ENCODE results near the gene RERE. TPM values are rescaled to one million over a fixed set of nuclear protein-coding genes. Genes with fewer than 3 reads are reported as not detected.
A peak's percentile ranks its signal among the peaks of the same experiment; 100 is the strongest.
"Not testable (repeated sequence)": the region's sequence is repeated elsewhere in the genome, so short reads cannot be mapped to it uniquely, and the experiment has no call there.

The RERE gene
- total RNA-seq, 1 donor from 2014 or later, result 1,626 TPM

DNA sequence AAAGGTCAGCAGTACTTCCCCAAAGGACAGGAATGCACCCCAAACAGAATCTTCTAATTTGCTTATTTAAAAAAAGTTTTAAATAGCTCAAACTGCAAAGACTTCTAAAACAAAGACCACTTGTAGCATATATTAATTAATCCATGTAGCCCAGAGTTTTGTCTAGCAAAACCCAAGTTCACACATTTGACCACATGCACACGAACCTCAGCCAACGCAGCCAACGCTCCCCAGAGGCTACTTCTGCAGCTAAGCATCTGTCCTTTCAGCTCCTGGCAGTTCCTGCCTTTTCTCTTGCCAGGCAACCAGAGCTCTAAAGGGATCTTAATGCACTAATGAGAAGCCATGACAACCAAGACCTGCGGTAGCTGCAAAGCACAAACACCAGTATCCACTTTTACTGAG, 89.6 kb downstream of the RERE start:
- DNase-seq (ENCODE audit: low spot score in 2 of 2), result no peak
- no peak for FAIRE-seq

DNA sequence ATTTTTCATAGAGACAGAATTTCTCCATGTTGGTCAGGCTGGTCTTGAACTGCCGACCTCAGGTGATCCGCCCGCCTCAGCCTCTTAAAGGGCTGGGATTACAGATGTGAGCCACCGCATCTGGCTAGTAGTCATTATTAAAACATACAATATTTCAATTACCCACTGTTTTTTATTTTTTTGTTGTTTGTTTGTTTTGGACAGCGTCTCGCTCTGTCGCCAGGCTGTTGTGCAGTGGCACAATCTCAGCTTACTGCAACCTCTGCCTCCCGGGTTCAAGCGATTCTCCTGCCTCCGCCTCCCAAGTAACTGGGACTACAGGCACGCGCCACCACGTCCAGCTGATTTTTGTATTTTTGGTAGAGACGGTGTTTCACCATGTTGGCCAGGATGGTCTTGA, 90.1 kb downstream of the RERE start:
- FAIRE-seq; DNase-seq (ENCODE audit: low spot score in 2 of 2): not testable (repeated sequence)

DNA sequence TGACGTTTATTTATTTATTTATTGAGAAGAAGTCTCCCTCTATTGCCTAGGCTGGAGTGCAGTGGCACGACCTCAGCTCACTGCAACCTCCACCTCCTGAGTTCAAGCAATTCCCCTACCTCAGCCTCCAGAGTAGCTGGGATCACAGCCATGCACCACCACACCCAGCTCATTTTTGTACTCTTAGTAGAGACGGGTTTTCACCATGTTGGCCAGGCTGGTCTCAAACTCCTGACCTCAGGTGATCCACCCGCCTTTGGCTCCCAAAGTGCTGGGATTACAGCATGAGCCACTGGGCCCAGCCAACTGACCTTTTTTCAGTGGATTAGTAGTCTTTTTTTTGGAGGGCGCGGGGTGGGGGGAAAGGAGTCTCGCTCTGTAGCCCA, 90.6 kb downstream of the RERE start:
- not testable (repeated sequence) for FAIRE-seq; DNase-seq (ENCODE audit: low spot score in 2 of 2)

DNA sequence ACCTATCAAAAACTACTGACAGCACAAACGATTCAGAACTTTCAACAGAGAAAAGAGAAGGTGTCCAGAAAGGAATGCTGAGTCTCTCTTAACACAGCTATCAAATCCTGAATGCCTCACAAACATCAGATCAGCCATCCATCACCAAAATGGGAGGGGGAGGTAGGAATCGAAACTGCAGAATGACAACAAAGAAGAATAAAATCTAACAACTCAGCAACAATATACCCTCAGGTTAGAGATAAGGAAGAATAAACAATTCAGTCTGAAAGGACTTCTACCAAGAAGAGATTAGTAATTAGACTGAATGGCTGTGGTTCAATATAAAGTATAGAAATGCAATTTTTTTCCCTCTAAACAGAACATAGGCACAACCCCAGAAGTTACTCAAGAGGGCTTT, 94.4 kb downstream of the RERE start:
- no peak for FAIRE-seq

DNA sequence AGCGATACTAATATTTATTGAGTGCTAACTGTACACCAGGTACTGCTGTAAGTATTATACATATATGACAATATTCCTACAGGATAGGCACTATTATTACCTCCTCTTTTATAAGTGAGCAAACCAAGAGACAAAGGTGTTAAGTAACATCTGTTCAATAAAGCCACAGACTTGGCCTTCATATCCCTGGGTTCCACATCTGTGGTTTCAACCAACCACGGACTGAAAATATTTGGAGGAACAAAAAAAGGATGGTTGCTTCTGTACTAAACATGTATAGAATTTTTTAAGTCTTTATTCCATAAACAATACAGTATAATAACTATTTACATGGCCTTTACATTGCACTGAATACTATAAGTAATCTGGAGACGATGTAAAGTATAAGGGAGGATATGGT, 95.1 kb downstream of the RERE start:
- DNase-seq (ENCODE audit: low spot score in 2 of 2), result no peak

More for the DNA sequence above, 94.4 kb downstream of the RERE start:
- no peak for DNase-seq (ENCODE audit: low spot score in 2 of 2)

DNA sequence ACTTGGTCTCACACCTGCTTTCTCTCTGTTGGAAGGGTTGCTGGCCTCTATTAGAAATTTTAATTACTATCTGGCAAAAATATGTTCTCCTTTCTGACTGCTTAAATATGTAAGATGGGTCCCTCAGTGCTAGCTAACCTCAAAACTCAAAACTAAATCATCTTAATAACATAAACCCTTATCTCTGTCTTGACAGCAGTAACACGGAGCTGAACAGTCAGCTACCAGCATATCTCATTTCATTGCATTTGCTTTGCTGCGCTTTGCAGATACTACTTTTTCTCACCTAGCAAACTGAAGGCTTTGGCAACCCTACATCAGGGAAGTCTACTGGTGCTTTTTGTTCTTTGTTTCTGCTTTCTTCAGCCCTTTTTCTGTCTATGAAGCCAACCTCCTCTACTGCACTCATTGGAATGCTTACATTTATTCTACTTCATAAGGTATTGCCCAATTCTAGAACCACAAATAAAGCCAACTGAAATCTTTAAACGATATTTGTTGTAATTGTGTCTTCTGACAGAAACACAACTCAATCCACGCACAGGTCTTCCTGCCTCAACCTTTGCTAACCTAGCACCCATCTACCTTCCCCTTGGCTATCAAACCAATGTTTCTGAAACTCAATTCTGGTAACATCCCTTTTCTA, 95.6 kb downstream of the RERE start:
- FAIRE-seq, result no peak
- no peak for DNase-seq (ENCODE audit: low spot score in 2 of 2)

More for the DNA sequence above, 95.1 kb downstream of the RERE start:
- no peak for FAIRE-seq

DNA sequence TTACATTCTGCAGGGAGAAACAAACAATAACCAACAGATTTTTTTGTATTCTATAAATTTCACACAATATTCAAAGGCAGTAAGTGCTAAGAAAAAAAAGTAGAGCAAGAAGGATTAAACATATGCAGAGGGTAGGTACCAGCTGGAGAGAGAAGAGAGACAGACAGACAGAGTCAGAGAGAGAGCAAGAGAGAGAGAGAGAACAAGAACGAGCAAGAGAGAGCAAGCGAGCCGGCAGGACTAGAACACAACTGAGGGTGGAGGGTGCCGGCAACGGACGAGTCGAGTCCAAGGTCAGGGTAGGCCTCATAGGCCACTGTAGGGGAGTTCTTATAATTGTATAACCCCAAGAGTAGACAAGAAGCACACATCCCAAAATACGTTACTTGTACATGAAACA, 97.1 kb downstream of the RERE start:
- DNase-seq (ENCODE audit: low spot score in 2 of 2), result no peak
- FAIRE-seq, result no peak

DNA sequence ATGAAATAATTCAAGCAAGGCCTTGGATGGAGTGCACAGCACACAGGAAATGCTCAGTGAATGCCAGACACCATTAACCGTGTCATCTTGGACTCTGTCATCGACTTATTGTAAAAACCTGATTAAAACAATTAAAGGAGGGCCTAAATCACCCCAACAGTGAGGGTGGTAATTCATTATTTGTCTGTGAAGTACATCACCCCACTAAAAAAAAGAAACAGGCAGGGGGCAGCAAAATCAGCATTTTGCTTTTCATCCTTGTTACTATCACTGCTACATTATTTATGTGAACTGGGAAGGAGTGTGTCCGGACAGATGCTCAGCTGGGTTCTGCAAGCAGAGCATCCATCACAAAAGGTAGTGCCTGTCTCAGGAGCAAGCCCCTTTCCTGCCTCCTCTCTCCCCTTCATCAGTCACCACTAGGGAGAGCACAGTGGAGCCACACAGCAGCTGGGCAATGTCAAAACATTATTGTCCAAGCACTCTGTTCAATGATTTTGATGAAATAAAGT, 98.5 kb downstream of the RERE start:
- FAIRE-seq, result no peak
- no peak for DNase-seq (ENCODE audit: low spot score in 2 of 2)

DNA sequence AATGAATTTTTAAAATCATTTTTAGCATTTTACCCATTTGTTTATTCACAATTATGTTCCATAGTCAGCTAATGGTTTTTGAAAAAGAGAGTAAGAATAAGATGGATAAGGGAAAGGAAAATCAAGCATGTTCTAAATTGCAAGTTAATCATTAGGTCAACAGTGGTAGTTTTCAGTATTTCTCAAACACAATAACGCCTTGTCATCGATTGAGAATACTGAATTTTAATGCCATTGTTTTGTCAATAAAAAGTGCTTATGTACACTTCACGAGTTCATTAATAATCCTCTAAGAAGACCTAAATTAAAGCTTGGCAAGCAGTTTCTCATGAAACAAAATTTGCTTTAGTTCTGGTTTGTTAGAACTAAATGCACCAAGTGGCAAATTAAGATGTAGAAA, 100.3 kb downstream of the RERE start:
- no peak for FAIRE-seq

DNA sequence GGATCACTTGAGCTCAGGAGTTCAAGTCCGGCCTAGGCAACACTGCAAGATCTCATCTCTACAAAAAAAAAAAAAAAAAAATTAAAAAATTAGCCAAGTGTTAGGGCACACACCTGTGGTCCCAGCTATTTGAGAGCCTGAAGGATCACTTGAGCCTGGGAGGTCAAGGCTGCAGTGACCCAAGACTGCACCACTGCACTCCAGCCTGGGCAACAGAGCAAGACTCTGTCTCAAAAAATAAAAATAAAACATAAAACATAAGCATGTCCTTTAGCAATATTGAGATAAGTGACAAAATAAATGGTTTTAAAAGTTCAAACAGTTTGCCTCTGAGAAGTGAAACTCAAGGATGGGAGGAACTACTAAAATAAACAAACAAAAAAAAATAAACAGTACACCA, 101.2 kb downstream of the RERE start:
- no peak for FAIRE-seq
- no peak for DNase-seq (ENCODE audit: low spot score in 2 of 2)

More for the DNA sequence above, 100.3 kb downstream of the RERE start:
- DNase-seq (ENCODE audit: low spot score in 2 of 2), result no peak

DNA sequence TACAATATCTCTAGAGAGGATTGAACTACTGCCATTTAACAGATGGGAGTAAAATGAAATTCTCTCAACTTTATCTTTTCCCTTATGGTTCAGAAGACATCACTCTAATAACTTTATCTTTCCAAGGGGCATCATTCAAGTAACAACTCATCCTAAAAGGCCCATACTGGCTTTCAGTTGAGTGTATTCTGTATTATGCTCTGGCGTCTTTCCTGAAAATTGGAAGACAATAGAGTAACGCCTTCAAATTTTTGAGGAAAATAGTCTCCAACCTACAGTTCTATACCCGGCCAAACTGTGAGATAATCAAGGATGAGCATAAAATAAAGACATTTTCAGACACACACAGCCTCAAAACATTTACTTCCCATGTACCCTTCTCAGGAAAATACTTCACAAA, 103.3 kb downstream of the RERE start:
- DNase-seq (ENCODE audit: low spot score in 2 of 2) (no peak), FAIRE-seq (no peak)

DNA sequence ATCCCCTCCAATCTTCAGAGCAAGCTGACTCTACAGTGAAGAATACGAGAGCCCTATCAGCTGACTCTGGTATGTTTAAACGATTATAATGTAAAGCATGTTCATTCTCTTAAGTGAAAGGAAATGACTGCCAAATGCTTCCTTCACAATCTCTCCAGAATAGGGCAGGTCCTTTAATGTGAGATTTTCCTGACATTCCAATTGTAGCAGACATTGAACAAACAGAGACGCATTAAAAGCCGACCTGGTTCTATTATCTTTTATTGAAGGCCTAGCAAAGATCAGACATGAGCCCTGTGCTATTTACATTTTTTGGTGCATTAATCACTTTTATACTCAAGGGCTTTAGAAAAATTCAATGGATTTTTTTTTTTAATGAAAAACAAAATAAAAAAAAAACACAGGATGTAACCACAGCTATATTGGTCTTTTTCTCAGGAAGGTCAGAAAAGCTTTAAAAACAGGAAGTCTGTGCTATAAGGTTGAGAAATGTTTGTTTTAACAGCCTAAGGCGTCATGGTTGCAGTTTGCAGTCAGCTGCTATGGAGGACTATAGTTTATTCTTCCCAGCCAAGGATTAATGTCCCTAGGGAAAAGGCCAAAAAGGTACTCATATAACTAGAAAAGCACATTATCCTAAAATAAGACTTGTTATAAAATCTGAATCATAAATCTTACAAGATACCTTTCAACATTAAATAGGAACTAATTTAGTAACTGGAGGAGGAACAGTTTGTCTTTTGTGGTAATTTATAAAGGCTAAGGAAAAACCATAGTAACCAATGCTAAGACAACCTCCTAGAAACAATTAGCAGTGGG, 104.8 kb downstream of the RERE start:
- no peak for DNase-seq (ENCODE audit: low spot score in 2 of 2)

DNA sequence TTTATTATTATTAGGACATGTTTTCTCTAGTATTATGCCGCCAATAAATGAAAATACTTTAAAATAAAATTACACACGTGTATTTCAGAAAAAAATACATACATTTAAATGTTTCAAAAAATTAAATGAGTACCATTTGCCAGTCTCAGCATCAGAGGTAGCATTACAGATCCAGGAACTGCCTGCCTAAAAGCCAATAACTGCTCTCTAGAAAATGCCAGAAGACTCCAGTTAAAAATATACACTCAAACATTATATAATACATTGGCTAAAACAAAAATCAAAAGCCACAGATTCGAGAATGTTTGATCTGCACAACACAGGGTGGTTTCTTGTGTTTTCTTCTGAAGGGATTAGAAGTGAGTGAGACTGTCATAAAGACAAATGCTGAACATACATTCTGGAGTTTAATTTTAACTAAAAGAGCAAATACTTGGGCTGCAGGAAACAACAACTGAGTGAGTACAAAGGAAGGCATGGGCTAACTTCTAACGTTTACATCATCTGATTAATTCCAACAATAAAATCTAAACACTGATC, 105.5 kb downstream of the RERE start:
- DNase-seq (ENCODE audit: low spot score in 2 of 2) (no peak), FAIRE-seq (no peak)

More for the DNA sequence above, 104.8 kb downstream of the RERE start:
- no peak for FAIRE-seq

DNA sequence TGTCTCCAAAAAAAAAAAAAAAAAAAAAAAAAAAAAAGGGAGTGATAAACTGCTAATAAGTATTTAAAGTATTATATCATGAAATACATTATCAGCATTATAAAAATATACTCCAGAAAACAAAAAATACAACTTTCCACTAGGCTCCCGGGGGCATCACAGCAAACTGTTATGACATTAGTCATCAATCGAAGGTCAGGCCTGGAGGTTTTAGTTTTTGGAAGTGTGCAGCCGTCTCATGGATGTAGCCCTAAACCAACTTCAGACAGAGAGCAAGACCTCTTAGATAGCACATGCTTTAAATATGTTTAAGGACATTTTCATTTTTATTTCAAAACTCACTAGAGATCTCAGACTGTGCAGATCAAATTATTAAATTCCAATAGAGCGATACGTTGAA, 106.3 kb downstream of the RERE start:
- no peak for FAIRE-seq
- DNase-seq (ENCODE audit: low spot score in 2 of 2), result no peak

DNA sequence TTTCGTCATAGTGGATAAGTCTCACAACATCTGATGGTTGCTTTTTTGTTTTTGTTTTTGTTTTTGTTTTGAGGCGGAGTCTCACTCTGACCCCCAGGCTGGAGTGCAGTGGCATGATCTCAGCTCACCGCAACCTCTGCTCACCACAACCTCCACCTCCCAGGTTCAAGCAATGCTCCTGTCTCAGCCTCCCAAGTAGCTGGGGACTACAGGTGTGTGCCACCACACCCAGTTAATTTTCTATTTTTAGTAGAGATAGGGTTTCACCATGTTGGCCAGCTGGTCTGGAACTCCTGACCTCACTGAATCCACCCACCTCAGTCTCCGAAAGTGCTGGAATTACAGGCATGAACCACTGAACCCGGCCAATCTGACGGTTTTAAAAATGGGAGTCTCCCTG, 109.2 kb downstream of the RERE start:
- DNase-seq (ENCODE audit: low spot score in 2 of 2) (no peak), FAIRE-seq (no peak)

DNA sequence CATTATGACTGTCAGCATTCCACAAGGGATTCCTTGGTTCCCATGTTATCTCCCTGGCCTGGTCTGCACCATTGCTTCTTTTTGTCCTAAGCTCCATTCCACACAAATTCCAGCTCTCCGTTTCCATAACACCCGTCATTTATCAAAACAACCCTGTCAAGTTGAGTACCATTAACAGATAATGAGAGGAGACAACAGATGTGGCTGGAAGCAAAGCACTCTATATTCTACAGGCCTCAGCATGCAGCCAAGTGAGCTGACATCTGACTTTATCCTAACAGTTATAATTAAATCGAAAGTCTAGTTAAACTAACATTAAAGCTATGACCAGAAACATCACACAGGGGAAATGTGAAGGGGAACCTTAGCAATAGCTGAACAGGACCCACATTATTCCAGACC, 110.4 kb downstream of the RERE start:
- DNase-seq (ENCODE audit: low spot score in 2 of 2) (no peak), FAIRE-seq (no peak)

DNA sequence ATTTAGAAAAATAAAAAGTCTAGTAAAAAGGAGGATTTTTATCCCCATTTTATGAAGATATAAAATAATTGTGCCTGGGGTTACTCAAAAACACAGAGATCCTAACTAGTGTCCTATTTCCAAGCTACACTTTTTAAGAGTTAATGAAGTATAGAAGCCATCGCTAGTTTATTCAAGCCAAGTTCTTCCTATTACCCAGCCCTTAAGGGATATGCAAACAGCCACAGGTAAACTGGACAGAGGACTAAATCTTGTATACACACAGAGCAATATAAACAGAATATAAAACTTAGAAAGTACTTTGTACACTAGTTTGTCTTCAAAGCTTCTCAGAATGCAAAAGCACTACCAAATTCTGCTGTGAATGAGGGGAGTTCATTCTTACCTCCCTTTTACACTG, 111.1 kb downstream of the RERE start:
- DNase-seq (ENCODE audit: low spot score in 2 of 2) (no peak), FAIRE-seq (no peak)

DNA sequence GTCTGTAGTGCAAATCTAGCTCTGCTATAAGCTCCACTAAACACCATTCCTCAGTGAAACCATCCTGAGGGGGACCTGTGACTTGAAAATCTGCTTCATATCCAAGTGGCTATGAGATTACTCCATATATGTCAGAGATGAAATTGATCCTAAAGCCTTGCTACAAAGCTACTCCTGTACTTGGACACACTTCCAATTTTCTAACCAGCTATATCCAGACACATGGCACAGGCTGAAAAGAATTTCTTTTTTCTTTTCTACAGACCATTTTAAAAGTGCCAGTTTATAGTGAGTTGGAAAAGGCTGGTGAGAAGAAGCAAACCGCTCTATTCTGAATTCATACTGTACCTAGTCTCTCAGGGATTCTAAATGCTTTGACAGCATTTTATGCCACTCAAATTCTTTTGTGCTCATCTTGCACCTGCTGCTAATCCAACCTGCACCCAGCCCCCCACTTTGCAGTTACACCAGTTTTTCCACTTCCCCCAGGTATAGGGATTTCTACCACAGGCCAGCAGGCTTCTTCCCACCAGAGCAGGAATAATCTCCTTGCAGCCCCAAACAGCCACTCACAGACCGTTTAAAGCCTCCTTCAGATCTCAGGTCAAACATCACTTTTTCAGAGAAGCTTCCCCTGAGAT, 112.5 kb downstream of the RERE start:
- DNase-seq (ENCODE audit: low spot score in 2 of 2) (no peak), FAIRE-seq (no peak)

DNA sequence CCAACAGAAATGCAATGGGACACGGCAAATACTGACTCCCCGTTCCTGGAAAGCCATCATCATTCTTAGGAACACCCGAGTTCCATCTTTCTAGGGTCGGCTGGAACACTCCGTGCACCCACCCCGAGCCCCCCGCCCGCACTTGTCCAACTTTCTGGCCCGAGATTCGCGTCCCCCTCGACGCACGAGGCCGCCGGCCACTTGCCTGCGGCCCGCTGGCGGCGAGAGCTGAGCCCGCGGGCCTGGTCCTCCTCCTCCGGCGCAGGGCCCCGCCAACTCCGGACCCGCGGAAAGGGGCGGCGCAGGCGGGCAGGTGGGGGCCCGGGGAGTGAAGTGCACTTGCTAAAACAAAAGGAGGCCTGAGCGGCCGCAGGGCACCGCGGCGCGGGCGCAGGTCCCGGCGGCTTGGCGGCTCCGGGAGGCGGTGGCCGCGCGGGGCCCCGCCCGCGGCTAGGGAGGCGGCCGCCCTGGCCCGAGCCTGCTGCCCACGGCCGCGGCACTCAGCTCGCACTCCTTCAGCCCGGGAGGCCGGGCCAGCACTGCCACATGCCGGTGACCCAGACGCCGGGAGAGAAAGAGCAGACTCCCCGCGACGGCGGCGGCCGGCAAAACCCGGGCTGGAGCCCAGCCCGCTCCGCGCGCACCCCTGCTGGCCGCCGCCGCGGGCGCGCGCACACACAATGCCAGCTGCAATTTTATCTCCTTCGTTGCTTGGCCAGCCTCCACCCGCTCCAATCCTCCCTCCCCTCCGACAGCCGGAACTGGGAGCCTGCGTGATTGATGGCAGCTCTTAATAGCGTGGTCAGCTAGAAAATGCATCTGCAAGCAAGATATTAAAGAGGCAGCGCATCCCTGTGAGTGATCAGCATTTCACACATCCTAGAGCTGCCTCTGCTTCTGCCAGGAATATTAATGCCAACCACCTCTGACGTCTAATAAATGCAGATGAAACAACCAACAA, 114.3 kb downstream of the RERE start:
- DNase-seq (ENCODE audit: low spot score in 2 of 2) (peak; percentile 89 to 95), FAIRE-seq (no peak)

DNA sequence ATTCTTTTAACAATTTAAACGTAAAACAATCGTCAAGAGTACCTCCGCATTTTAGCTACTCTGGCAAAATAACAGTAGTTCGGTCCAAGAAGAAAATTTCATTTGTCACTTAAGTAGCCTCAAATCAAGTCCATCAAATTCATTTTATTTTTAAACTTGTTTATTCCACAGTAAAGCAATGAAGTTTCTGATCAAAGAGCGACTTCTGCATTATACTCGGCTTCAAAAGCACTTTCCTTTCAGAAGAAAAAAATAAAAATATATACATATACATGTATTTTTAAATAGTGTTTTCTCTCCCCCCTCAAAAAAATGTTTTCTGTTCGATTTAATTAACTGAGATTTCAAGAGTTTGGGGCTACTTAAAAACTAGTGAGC, 115.0 kb downstream of the RERE start:
- DNase-seq (ENCODE audit: low spot score in 2 of 2), result no peak
- FAIRE-seq, result no peak
